Spinal cord (tissue), 10 donors: ENCODE data around the gene TMEFF2. TPM values are rescaled to one million over a fixed set of nuclear protein-coding genes. Genes with fewer than 3 reads are reported as not detected.

ENCODE experiments used
- DNase-seq, 6 donors: peaks; one replicate each; pipeline versions ENCODE4 v3.0.0 to v3.0.0-alpha.2; 2013 to 2015; ENCODE audit warnings: low spot score in 6 of 6, low read depth in 4 of 6
- H3K27ac ChIP-seq: one replicate; pipeline ENCODE4 v1.5.1; 2013; ENCODE audit warnings: low read depth, low read length, control low read depth
- H3K27me3 ChIP-seq: one replicate; pipeline ENCODE4 v1.6.1; 2013; ENCODE audit warnings: low read length; ENCODE audit not compliant: control insufficient read depth, insufficient read depth
- H3K36me3 ChIP-seq: one replicate; pipeline ENCODE4 v1.6.1; 2013; ENCODE audit warnings: low read length; ENCODE audit not compliant: control insufficient read depth, insufficient read depth
- H3K4me1 ChIP-seq: one replicate; pipeline ENCODE4 v1.6.1; 2013; ENCODE audit warnings: low read length; ENCODE audit not compliant: control insufficient read depth, insufficient read depth
- H3K4me3 ChIP-seq: one replicate; pipeline ENCODE4 v1.5.1; 2013; ENCODE audit warnings: low read depth, low read length, control low read depth
- H3K9me3 ChIP-seq: one replicate; pipeline ENCODE4 v1.6.1; 2013; ENCODE audit warnings: low read length; ENCODE audit not compliant: control insufficient read depth, insufficient read depth
- WGBS: methylation state at CpG from one replicate; pipeline ENCODE4 v1.1.5; 2013; ENCODE audit warnings: missing lambda C conversion rate; ENCODE audit not compliant: insufficient coverage; 5-methylcytosine and 5-hydroxymethylcytosine counted together
- polyA plus RNA-seq, 2 donors: library from polyadenylated mRNA; unstranded; fragments of 120-200 nt; gene quantifications; one replicate each; pipeline ENCODE4 v1.2.1, GENCODE V29; 2013; ENCODE audit not compliant: insufficient read length in 2 of 2
- total RNA-seq, 2 donors: library from RNA; depleted of rRNA in 1 of 2; stranded (reverse); fragments of 120-200 nt in 1 of 2; fragments of >200 nt in 1 of 2; gene quantifications; one replicate each; pipeline versions ENCODE4 v1.2.3 to v1.2.4, GENCODE V29; 2013 to 2014
- donor health status: healthy.

The TMEFF2 gene
- total and polyA plus RNA-seq, 4 donors, result 14.0 to 85.6 (median 61.1) TPM

- Histone ChIP-seq H3K4me3 (no peak overlapping the region), H3K9me3 (no peaks in the 10 kb centered on the region), H3K36me3 (no peaks in the 10 kb centered on the region), H3K27me3 (no peaks in the 10 kb centered on the region), H3K4me1 (no peaks in the 10 kb centered on the region), H3K27ac (no peak overlapping the region)
- DNase-seq, result no peak
Observed at GRCh38 chr2:192017844-192018243, 176.9 kb downstream of the TMEFF2 start.

- no peak for DNase-seq
- Histone ChIP-seq H3K9me3 (no peaks in the 10 kb centered on the region), H3K27ac (no peak overlapping the region), H3K36me3 (no peaks in the 10 kb centered on the region), H3K27me3 (no peaks in the 10 kb centered on the region), H3K4me1 (no peaks in the 10 kb centered on the region), H3K4me3 (no peak overlapping the region)
- 100% methylated on average over 1 of the region's 1 CpG for WGBS
Observed at GRCh38 chr2:192016265-192016664, 178.5 kb downstream of the TMEFF2 start.

- 99% methylated on average over 4 of the region's 6 CpGs for WGBS
- Histone ChIP-seq H3K27me3 (no peaks in the 10 kb centered on the region), H3K9me3 (no peaks in the 10 kb centered on the region), H3K4me3 (no peak overlapping the region), H3K27ac (no peak overlapping the region), H3K36me3 (no peaks in the 10 kb centered on the region), H3K4me1 (no peaks in the 10 kb centered on the region)
- DNase-seq, result no peak
Observed at GRCh38 chr2:192013211-192013610, 181.5 kb downstream of the TMEFF2 start.

- DNase-seq, result peak in 1 of 6 donors; percentile 55
- Histone ChIP-seq H3K36me3 (no peaks in the 10 kb centered on the region), H3K9me3 (no peaks in the 10 kb centered on the region), H3K27ac (no peak overlapping the region), H3K4me1 (no peaks in the 10 kb centered on the region), H3K27me3 (no peaks in the 10 kb centered on the region), H3K4me3 (no peak overlapping the region)
- 38% methylated on average over 1 of the region's 1 CpG for WGBS
Observed at GRCh38 chr2:192011196-192011595, 183.5 kb downstream of the TMEFF2 start.

GRCh38 chr2:192010073-192010472 lies 184.7 kb downstream of the TMEFF2 start:
- no peaks in the 10 kb centered on the region for H3K36me3 ChIP-seq
- no peaks in the 10 kb centered on the region for H3K9me3 ChIP-seq
- no CpG with 5 or more reads among the region's 5 CpGs for WGBS
- no peaks in the 10 kb centered on the region for H3K4me1 ChIP-seq
- H3K27me3 ChIP-seq, result no peaks in the 10 kb centered on the region
- no peak overlapping the region for H3K4me3 ChIP-seq
- no peak overlapping the region for H3K27ac ChIP-seq
- no peak for DNase-seq

- Histone ChIP-seq H3K27ac (no peak overlapping the region), H3K4me3 (no peak overlapping the region), H3K27me3 (no peaks in the 10 kb centered on the region), H3K9me3 (no peaks in the 10 kb centered on the region), H3K36me3 (no peaks in the 10 kb centered on the region), H3K4me1 (no peaks in the 10 kb centered on the region)
- WGBS, result 100% methylated on average over 2 of the region's 5 CpGs
- DNase-seq, result peak in 1 of 6 donors; percentile 40
Observed at GRCh38 chr2:192007581-192008228, 187.0 kb downstream of the TMEFF2 start.

GRCh38 chr2:192005211-192005610 lies 189.5 kb downstream of the TMEFF2 start:
- Histone ChIP-seq H3K4me1 (no peaks in the 10 kb centered on the region), H3K36me3 (no peaks in the 10 kb centered on the region), H3K27me3 (no peaks in the 10 kb centered on the region), H3K9me3 (no peaks in the 10 kb centered on the region), H3K4me3 (no peak overlapping the region), H3K27ac (no peak overlapping the region)
- WGBS, result no CpG with 5 or more reads among the region's 3 CpGs
- DNase-seq, result no peak

GRCh38 chr2:192004188-192004963 lies 190.4 kb downstream of the TMEFF2 start:
- Histone ChIP-seq H3K4me1 (no peaks in the 10 kb centered on the region), H3K27me3 (no peaks in the 10 kb centered on the region), H3K4me3 (no peak overlapping the region), H3K9me3 (no peaks in the 10 kb centered on the region), H3K27ac (no peak overlapping the region), H3K36me3 (no peaks in the 10 kb centered on the region)
- WGBS, result no CpG with 5 or more reads among the region's 5 CpGs
- no peak for DNase-seq

- no peaks in the 10 kb centered on the region for H3K27me3 ChIP-seq
- H3K4me1 ChIP-seq, result no peaks in the 10 kb centered on the region
- H3K4me3 ChIP-seq, result no peak overlapping the region
- 82% methylated on average over 2 of the region's 8 CpGs for WGBS
- H3K27ac ChIP-seq, result no peak overlapping the region
- no peak for DNase-seq
- H3K9me3 ChIP-seq, result no peaks in the 10 kb centered on the region
- H3K36me3 ChIP-seq, result no peaks in the 10 kb centered on the region
Observed at GRCh38 chr2:192002418-192002817, 192.3 kb downstream of the TMEFF2 start.
